Endothelial cell of umbilical vein (primary cell): ENCODE results near the gene PI4K2B. TPM values are rescaled to one million over a fixed set of nuclear protein-coding genes. Genes with fewer than 3 reads are reported as not detected.

Experiments
- BruUV-seq: library from RNA; stranded (reverse); fragments of 400-500 nt; replicated peaks from 2 replicates; lab custom pipeline; 2021; lab: Mats Ljungman, UMichigan
- CTCF ChIA-PET: fragments of 300-600, 350-600 bp; sonication (Branson Sonifier 250); formaldehyde crosslinking; loops from one replicate; lab custom pipeline; 2021; ENCODE audit warnings: antibody characterized with exemption, inconsistent platforms; lab: Charles Lee
- POLR2A ChIA-PET: fragments of 300-600, 350-600 bp; sonication (Branson Sonifier 250); formaldehyde crosslinking; loops from one replicate; lab custom pipeline; 2021; ENCODE audit warnings: antibody characterized with exemption, inconsistent platforms; lab: Charles Lee
- DNase-seq: peaks from one replicate; pipeline ENCODE4 v3.0.0-alpha.2; 2011; ENCODE audit warnings: low read depth, low spot score
- FAIRE-seq: peaks from 2 replicates; lab custom pipeline; 2011; peaks lifted over from hg19 to GRCh38; lab: Jason Lieb, UNC
- H2AFZ ChIP-seq: 2 replicates; pipeline ENCODE4 v1.6.0; 2012; ENCODE audit warnings: low read depth, low read length, control low read depth, inconsistent platforms
- H3K27ac ChIP-seq: 2 replicates; pipeline ENCODE4 v1.5.1; 2011; ENCODE audit warnings: low read depth, mild to moderate bottlenecking, control low read depth, low read length, moderate library complexity; ENCODE audit not compliant: insufficient read depth
- H3K27me3 ChIP-seq, 2 experiments: 2 replicates each; pipeline versions ENCODE4 v1.6.0 to v1.6.1; 2011; ENCODE audit warnings: low read length in 2 of 2, mixed read lengths in 1 of 2; ENCODE audit not compliant: control insufficient read depth in 2 of 2, insufficient read depth in 2 of 2
- H3K36me3 ChIP-seq, 2 experiments: 2 replicates in 1 of 2; 3 replicates in 1 of 2; pipeline ENCODE4 v1.5.1; 2011; ENCODE audit warnings: low read length in 2 of 2, mild to moderate bottlenecking in 1 of 2, moderate library complexity in 1 of 2; ENCODE audit not compliant: control insufficient read depth in 2 of 2, insufficient read depth in 2 of 2; ENCODE audit errors: extremely low read depth in 1 of 2
- H3K4me1 ChIP-seq: 3 replicates; pipeline ENCODE4 v1.5.1; 2011; ENCODE audit warnings: mild to moderate bottlenecking, low read length; ENCODE audit not compliant: control insufficient read depth, insufficient read depth; ENCODE audit errors: extremely low read depth
- H3K4me2 ChIP-seq: 2 replicates; pipeline ENCODE4 v1.6.1; 2011; ENCODE audit warnings: low read length, control low read depth, mixed read lengths; ENCODE audit not compliant: insufficient read depth
- H3K4me3 ChIP-seq, 3 experiments: fragments of 200-600 bp in 1 of 3; sonication (generic), shearing (Covaris generic) in 1 of 3; replicated peaks in 1 of 3; 2 replicates each; pipeline ENCODE4 v1.5.1; 2011 to 2016; ENCODE audit warnings: control low read depth in 3 of 3, low read length in 3 of 3, mild to moderate bottlenecking in 2 of 3, inconsistent platforms in 1 of 3, low read depth in 1 of 3, moderate library complexity in 1 of 3; ENCODE audit not compliant: insufficient read depth in 1 of 3
- H3K79me2 ChIP-seq: 2 replicates; pipeline ENCODE4 v1.6.0; 2012; ENCODE audit warnings: low read length, inconsistent platforms; ENCODE audit not compliant: control insufficient read depth, insufficient read depth
- H3K9ac ChIP-seq: replicated peaks from 2 replicates; pipeline ENCODE3; 2011; ENCODE audit warnings: low read length, control low read depth; ENCODE audit not compliant: insufficient read depth; ENCODE audit errors: extremely low read depth
- H3K9me1 ChIP-seq: replicated peaks from 3 replicates; pipeline ENCODE4 v1.6.0; 2011; ENCODE audit warnings: mild to moderate bottlenecking, low read length; ENCODE audit not compliant: control insufficient read depth, insufficient read depth; ENCODE audit errors: extremely low read depth
- H3K9me3 ChIP-seq: replicated peaks from 2 replicates; pipeline ENCODE4 v1.5.1; 2012; ENCODE audit warnings: low read length, inconsistent platforms; ENCODE audit not compliant: control insufficient read depth, insufficient read depth
- H4K20me1 ChIP-seq: replicated peaks from 2 replicates; pipeline ENCODE3; 2011; ENCODE audit warnings: mild to moderate bottlenecking, low read length; ENCODE audit not compliant: control insufficient read depth, insufficient read depth; ENCODE audit errors: extremely low read depth
- FOS ChIP-seq: IDR thresholded peaks from 2 replicates; pipeline ENCODE4 v1.6.1; 2011; ENCODE audit warnings: mild to moderate bottlenecking, low read length, moderate library complexity, borderline replicate concordance; ENCODE audit not compliant: insufficient read depth
- GATA2 ChIP-seq: IDR thresholded peaks from 2 replicates; pipeline ENCODE4 v1.7.0; 2011; ENCODE audit warnings: low read depth, mild to moderate bottlenecking, moderate library complexity, mixed read lengths, low read length; ENCODE audit not compliant: insufficient read length, insufficient read depth
- MYC ChIP-seq: IDR thresholded peaks from one replicate; pipeline ENCODE4 v1.6.1; 2011; ENCODE audit warnings: mild to moderate bottlenecking, low read depth, low read length
- POLR2A ChIP-seq: IDR thresholded peaks from 2 replicates; pipeline ENCODE4 v1.6.1; 2012; ENCODE audit warnings: low read depth, mild to moderate bottlenecking, control low read depth, low read length
- POLR2AphosphoS5 ChIP-seq: IDR thresholded peaks from 2 replicates; pipeline ENCODE4 v1.6.1; 2012; ENCODE audit warnings: low read depth, mild to moderate bottlenecking, control low read depth, low read length, moderate library complexity; ENCODE audit not compliant: insufficient read depth
- dilution Hi-C: fragments of 300-500 bp; cut with MboI; formaldehyde crosslinking; loops from one replicate; pipeline ENCODE4 v1.15.0; 2019; ENCODE audit warnings: low sequenced_read_pairs; ENCODE audit not compliant: extremely low pct_ligation_motif_present
- intact Hi-C: fragments of 100-400 bp; cut with micrococcal nuclease; formaldehyde crosslinking; loops from one replicate; pipeline ENCODE4 v1.10.0; 2022
- polyA plus RNA-seq, 4 experiments: library from polyadenylated mRNA; depleted of rRNA in 3 of 4; stranded (reverse) in 3 of 4; unstranded in 1 of 4; fragments of >200 nt; gene quantifications; 2 replicates each; pipeline versions ENCODE4 v1.2.1 to v1.2.3, GENCODE V29; 2011 to 2012; ENCODE audit warnings: missing spikeins in 1 of 4
- total RNA-seq: library from RNA; stranded (reverse); gene quantifications from 2 replicates; pipeline ENCODE4 v1.2.3, GENCODE V29; 2021
- TF ChIP-seq, protein P1 (sequence below), 2 donors: IDR thresholded peaks; 1 replicate in 1 of 2; 2 replicates in 1 of 2; pipeline ENCODE4 v1.5.1; 2011; ENCODE audit warnings: low read length in 2 of 2, mild to moderate bottlenecking in 2 of 2, moderate library complexity in 2 of 2, control low read depth in 1 of 2, inconsistent platforms in 1 of 2, low read depth in 1 of 2; ENCODE audit not compliant: insufficient read depth in 1 of 2; ENCODE audit errors: extremely low read depth in 1 of 2

The PI4K2B gene
- total and polyA plus RNA-seq, 2 donors (not counting 3 experiments of a cell fraction or from before 2014, with no cell fraction given), result 3.5 to 19.3 TPM

DNA sequence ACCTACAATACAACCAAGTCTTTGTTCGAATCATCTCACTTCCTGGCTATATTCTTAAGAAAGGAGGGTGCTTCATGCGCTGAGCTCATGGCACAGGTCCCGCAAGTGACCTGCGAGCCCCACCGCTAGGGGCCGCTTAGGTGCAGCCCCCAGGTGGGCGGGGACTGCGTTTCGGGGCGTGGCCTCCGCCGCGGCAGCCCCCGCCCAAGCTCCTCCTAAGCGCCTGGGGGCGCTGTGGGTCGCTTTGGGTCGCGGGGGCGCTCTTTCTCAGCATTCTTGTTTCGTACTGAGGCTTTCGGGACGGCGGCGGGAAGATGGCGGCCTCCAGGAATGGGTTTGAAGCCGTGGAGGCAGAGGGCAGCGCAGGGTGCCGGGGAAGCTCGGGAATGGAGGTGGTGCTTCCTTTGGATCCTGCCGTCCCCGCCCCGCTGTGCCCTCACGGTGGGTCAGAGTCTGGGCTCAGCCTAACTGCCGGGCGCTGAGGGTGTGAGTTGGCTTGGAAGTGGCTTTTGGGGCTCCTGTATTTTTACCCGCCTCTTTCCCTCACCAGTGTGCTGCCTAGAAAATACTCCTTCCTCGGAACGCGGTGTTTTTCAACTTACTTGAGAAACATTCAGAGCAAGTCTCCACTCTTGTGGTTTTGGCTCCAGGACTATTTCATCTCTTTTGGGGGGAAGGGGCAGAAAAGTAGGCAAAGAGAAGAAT lies 78.8 kb downstream of the PI4K2B start, which contains the start of gene ZCCHC4:
Gene ZCCHC4, plus strand, starts transcription at position 279 of the 705 bp plus-strand sequence. Its CDS starts 36 bp downstream, at position 315.
- TSS peak; percentile 79 for BruUV-seq
- Histone ChIP-seq H3K27me3 (no peaks in the 10 kb centered on the region), H3K9me3 (no peaks in the 10 kb centered on the region), H3K4me3 (peak within 1 kb of the TSS; percentile 63 to 92 (median 87)), H3K4me2 (peak within 1 kb of the TSS; percentile 97), H3K27ac (peak within 1 kb of the TSS; percentile 34), H3K9ac (peak within 1 kb of the TSS; percentile 70), H3K36me3 (no peaks in the 10 kb centered on the region), H3K9me1 (no peaks in the 10 kb centered on the region), H3K4me1 (peaks cover 5% of the 10 kb centered on the region), H3K79me2 (peaks cover 3% of the 10 kb centered on the region), H4K20me1 (no peaks in the 10 kb centered on the region), H2AFZ (peak within 1 kb of the TSS; percentile 57)
- dilution Hi-C loops, result no loop called here
- FAIRE-seq (peak; percentile 76), DNase-seq (peak; percentile 93)
- POLR2A ChIA-PET, result interaction anchor here (0.6 kb wide), 3 partner anchors 55 to 595 kb away, joined by 3 read pairs; no protein-coding TSS in a partner anchor
- intact Hi-C loops, result loop anchor here (1.0 to 2.0 kb wide), 7 partner anchors 54 to 333 kb away; partner anchors contain the start of genes ANAPC4, PI4K2B and SEPSECS
- CTCF ChIA-PET, result interaction anchor here (0.7 to 3.6 kb wide), 63 partner anchors 8 to 842 kb away, joined by 3 to 71 read pairs (median 5); partner anchors contain the start of genes ANAPC4, DHX15, PI4K2B and SEPSECS
- TF ChIP-seq FOS (peak; percentile 24), POLR2AphosphoS5 (peak; percentile 53), POLR2A (peak; percentile 80), MYC (no peak), GATA2 (no peak)
- TF ChIP-seq, protein P1, sequence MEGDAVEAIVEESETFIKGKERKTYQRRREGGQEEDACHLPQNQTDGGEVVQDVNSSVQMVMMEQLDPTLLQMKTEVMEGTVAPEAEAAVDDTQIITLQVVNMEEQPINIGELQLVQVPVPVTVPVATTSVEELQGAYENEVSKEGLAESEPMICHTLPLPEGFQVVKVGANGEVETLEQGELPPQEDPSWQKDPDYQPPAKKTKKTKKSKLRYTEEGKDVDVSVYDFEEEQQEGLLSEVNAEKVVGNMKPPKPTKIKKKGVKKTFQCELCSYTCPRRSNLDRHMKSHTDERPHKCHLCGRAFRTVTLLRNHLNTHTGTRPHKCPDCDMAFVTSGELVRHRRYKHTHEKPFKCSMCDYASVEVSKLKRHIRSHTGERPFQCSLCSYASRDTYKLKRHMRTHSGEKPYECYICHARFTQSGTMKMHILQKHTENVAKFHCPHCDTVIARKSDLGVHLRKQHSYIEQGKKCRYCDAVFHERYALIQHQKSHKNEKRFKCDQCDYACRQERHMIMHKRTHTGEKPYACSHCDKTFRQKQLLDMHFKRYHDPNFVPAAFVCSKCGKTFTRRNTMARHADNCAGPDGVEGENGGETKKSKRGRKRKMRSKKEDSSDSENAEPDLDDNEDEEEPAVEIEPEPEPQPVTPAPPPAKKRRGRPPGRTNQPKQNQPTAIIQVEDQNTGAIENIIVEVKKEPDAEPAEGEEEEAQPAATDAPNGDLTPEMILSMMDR (IDR thresholded peaks at IDR 0.05; ENCODE audit: extremely low read depth in 1 of 2, insufficient read depth in 1 of 2, low read depth in 1 of 2, low read length in 2 of 2), result peak; percentile 100
